ENCODE measurements around the gene JPT2.

- TF ChIP-seq CTCF (conservative IDR thresholded peaks at IDR 0.05) (no peak), EZH2 (IDR thresholded peaks at IDR 0.05; ENCODE audit: low read depth) (no peak)
Measured at GRCh38 chr16:1639860-1640259, 38.2 kb upstream of the JPT2 start.
